Loucy (cell line): ENCODE measurements around the gene KANSL1L.

ENCODE experiments used
- EZH2phosphoT487 ChIP-seq: fragments of 200-600 bp; IDR thresholded peaks from 2 replicates; pipeline ENCODE4 v1.6.1; 2018; ENCODE audit warnings: antibody characterized with exemption, mild to moderate bottlenecking, moderate library complexity, borderline replicate concordance
- TF ChIP-seq, protein P1 (sequence below): fragments of 200-600 bp; sonication (generic); conservative IDR thresholded peaks from 2 replicates; pipeline ENCODE4 v1.5.1; 2014; ENCODE audit warnings: mild to moderate bottlenecking, antibody characterized with exemption, low read length

DNA sequence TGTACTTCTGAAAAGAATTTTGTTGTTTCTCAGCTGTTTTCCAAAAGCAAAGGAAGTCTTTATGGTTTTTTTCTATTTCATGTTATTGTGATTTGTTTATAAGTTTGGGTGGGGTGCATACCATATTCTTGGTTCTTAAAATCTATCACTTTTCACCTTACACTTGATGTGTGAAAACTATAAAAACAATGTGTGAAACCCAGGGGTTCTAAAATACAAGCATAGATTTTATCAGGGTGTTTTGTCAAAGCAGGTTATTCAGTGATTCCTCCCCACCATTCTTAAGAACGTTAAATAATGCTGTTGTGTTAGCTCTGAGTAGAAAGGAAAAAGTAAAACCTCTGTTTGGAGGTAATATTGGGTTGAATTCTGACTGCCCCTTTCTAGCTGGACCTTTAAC, 151.1 kb downstream of the KANSL1L start:
- TF ChIP-seq, protein P1, sequence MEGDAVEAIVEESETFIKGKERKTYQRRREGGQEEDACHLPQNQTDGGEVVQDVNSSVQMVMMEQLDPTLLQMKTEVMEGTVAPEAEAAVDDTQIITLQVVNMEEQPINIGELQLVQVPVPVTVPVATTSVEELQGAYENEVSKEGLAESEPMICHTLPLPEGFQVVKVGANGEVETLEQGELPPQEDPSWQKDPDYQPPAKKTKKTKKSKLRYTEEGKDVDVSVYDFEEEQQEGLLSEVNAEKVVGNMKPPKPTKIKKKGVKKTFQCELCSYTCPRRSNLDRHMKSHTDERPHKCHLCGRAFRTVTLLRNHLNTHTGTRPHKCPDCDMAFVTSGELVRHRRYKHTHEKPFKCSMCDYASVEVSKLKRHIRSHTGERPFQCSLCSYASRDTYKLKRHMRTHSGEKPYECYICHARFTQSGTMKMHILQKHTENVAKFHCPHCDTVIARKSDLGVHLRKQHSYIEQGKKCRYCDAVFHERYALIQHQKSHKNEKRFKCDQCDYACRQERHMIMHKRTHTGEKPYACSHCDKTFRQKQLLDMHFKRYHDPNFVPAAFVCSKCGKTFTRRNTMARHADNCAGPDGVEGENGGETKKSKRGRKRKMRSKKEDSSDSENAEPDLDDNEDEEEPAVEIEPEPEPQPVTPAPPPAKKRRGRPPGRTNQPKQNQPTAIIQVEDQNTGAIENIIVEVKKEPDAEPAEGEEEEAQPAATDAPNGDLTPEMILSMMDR: no peak
- TF ChIP-seq EZH2phosphoT487: no peak
